Activated CD8-positive, alpha-beta memory T cell treated with anti-CD3 and anti-CD28 coated beads for 24 hours (primary cell): Measurements from ENCODE around the gene NAGA.
A peak's percentile ranks its signal among the peaks of the same experiment; 100 is the strongest.
"Not testable (repeated sequence)": the region's sequence is repeated elsewhere in the genome, so short reads cannot be mapped to it uniquely, and the experiment has no call there.

Experiments used
- DNase-seq: peaks from one replicate; pipeline ENCODE4 v3.0.0-alpha.2; 2020

Gene NAGA

GRCh38 chr22:42070517-42071422 is at the start of gene NAGA:
TSS of gene NAGA (minus strand) at chr22:42070812. CDS start at chr22:42070297, 515 bp downstream.
- peak; percentile 93 for DNase-seq

- no peak for DNase-seq
Observed at GRCh38 chr22:42116848-42117424, 46.3 kb upstream of the NAGA start.

- DNase-seq = not testable (repeated sequence)
Observed at GRCh38 chr22:42115420-42115830, 44.8 kb upstream of the NAGA start.

- DNase-seq = no peak
Observed at GRCh38 chr22:42114721-42115120, 44.1 kb upstream of the NAGA start.

- not testable (repeated sequence) for DNase-seq
Observed at GRCh38 chr22:42112793-42113192, 42.2 kb upstream of the NAGA start.

- no peak for DNase-seq
Observed at GRCh38 chr22:42111798-42112197, 41.2 kb upstream of the NAGA start.

GRCh38 chr22:42108848-42109247 is 38.2 kb upstream of the NAGA start:
- no peak for DNase-seq

- DNase-seq = not testable (repeated sequence)
Observed at GRCh38 chr22:42104332-42104860, 33.8 kb upstream of the NAGA start.

GRCh38 chr22:42101199-42101598 is 30.6 kb upstream of the NAGA start:
- DNase-seq = no peak

GRCh38 chr22:42091455-42091782 is 20.8 kb upstream of the NAGA start:
- no peak for DNase-seq

- DNase-seq = peak; percentile 97
Observed at GRCh38 chr22:42090596-42091454, 20.2 kb upstream of the NAGA start, which contains the start of gene NDUFA6. TSS of gene NDUFA6 (minus strand) at chr22:42090772. CDS start at chr22:42090744, 28 bp downstream.

- no peak for DNase-seq
Observed at GRCh38 chr22:42086051-42086450, 15.4 kb upstream of the NAGA start.

GRCh38 chr22:42084874-42085273 is 14.3 kb upstream of the NAGA start:
- DNase-seq = no peak

GRCh38 chr22:42083119-42083518 is 12.5 kb upstream of the NAGA start:
- DNase-seq = no peak

GRCh38 chr22:42080287-42080686 is 9.7 kb upstream of the NAGA start:
- DNase-seq = peak; percentile 60

- DNase-seq = peak; percentile 99
Observed at GRCh38 chr22:42079319-42080251, 9.0 kb upstream of the NAGA start, which contains the start of gene SMDT1. TSS of gene SMDT1 (plus strand) at chr22:42079700. CDS start at chr22:42079769, 69 bp downstream.

- DNase-seq = no peak
Observed at GRCh38 chr22:42078469-42079318, 8.1 kb upstream of the NAGA start.

- peak; percentile 55 for DNase-seq
Observed at GRCh38 chr22:42077486-42078125, 7.0 kb upstream of the NAGA start.

- no peak for DNase-seq
Observed at GRCh38 chr22:42076764-42077485, 6.3 kb upstream of the NAGA start.
